GM12878 (cell line): ENCODE measurements around the gene ELMO2.

Experiments used
- CREB1 ChIP-seq: IDR thresholded peaks from 2 replicates; pipeline ENCODE4 v1.6.1; 2012; ENCODE audit warnings: low read depth, mild to moderate bottlenecking, inconsistent platforms
- TF ChIP-seq, protein P1 (sequence below), 3 experiments: IDR thresholded peaks in 2 of 3; conservative IDR thresholded peaks in 1 of 3; 2 replicates each; pipeline ENCODE4 v1.5.1; 2011; ENCODE audit warnings: low read depth in 3 of 3, low read length in 3 of 3, mild to moderate bottlenecking in 3 of 3, control low read depth in 2 of 3, moderate library complexity in 2 of 3, inconsistent platforms in 1 of 3, mixed read lengths in 1 of 3; ENCODE audit not compliant: control insufficient read depth in 2 of 3, insufficient read depth in 1 of 3; ENCODE audit errors: extremely low read depth in 1 of 3
- TF ChIP-seq, protein P2 (sequence below): IDR thresholded peaks from 2 replicates; pipeline ENCODE4 v1.6.1; 2012; ENCODE audit warnings: low read depth, low read length, improper control_type of control experiment

DNA sequence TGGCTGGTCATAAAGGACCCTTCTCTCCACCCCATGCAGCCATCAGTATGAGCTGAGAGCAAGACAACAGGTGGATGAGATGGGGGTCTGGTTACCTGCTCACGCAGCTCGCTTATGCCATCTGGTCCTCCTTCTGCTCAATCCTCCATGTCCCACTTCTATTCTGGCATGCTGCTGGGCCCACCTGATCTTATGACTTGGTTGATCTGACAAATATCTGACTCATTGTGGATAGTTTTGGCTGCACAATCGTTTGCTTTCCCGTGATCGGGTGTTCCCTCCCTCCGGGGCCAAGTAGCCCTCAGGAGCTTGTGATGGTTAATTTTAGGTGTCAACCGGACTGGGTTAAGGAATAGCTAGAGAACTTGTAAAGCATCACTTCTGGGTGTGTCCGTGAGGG is 26.6 kb upstream of the ELMO2 start:
- TF ChIP-seq, protein P1, sequence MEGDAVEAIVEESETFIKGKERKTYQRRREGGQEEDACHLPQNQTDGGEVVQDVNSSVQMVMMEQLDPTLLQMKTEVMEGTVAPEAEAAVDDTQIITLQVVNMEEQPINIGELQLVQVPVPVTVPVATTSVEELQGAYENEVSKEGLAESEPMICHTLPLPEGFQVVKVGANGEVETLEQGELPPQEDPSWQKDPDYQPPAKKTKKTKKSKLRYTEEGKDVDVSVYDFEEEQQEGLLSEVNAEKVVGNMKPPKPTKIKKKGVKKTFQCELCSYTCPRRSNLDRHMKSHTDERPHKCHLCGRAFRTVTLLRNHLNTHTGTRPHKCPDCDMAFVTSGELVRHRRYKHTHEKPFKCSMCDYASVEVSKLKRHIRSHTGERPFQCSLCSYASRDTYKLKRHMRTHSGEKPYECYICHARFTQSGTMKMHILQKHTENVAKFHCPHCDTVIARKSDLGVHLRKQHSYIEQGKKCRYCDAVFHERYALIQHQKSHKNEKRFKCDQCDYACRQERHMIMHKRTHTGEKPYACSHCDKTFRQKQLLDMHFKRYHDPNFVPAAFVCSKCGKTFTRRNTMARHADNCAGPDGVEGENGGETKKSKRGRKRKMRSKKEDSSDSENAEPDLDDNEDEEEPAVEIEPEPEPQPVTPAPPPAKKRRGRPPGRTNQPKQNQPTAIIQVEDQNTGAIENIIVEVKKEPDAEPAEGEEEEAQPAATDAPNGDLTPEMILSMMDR (IDR thresholded peaks at IDR 0.05 in 2 of 3, conservative IDR thresholded peaks at IDR 0.05 in 1 of 3; ENCODE audit: control insufficient read depth in 2 of 3, extremely low read depth in 1 of 3, insufficient read depth in 1 of 3, low read depth in 3 of 3, low read length in 3 of 3): no peak
- TF ChIP-seq, protein P2, sequence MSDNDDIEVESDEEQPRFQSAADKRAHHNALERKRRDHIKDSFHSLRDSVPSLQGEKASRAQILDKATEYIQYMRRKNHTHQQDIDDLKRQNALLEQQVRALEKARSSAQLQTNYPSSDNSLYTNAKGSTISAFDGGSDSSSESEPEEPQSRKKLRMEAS: no peak
- no peak for TF ChIP-seq CREB1
